Gastroesophageal sphincter (tissue), 3 donors: ENCODE results near the gene MEX3C.

Experiments used
- CTCF ChIP-seq, 4 experiments: fragments of 200-600 bp in 2 of 4; fragments of 450-650 bp in 2 of 4; sonication (generic) in 1 of 4; IDR thresholded peaks; one replicate each; pipeline ENCODE4 v1.5.1; 2017 to 2019; ENCODE audit warnings: antibody characterized with exemption in 4 of 4, mild to moderate bottlenecking in 2 of 4, moderate library complexity in 2 of 4
- EP300 ChIP-seq: sonication (generic); formaldehyde crosslinking; IDR thresholded peaks from one replicate; pipeline ENCODE4 v1.6.1; 2017; ENCODE audit warnings: antibody characterized with exemption, mild to moderate bottlenecking
- POLR2AphosphoS5 ChIP-seq: sonication (generic); formaldehyde crosslinking; IDR thresholded peaks from one replicate; pipeline ENCODE4 v1.6.1; 2017; ENCODE audit warnings: antibody characterized with exemption

- TF ChIP-seq POLR2AphosphoS5, result no peak
- TF ChIP-seq CTCF (IDR thresholded peaks at IDR 0.05), result no peak
- no peak for TF ChIP-seq EP300
Measured at GRCh38 chr18:51151568-51152511, 45.6 kb downstream of the MEX3C start.
